K562 (cell line): ENCODE results near the gene HOXD9. TPM values are rescaled to one million over a fixed set of nuclear protein-coding genes. Genes with fewer than 3 reads are reported as not detected.

Source experiments
- ATF4 ChIP-seq: fragments of 450-650 bp; formaldehyde crosslinking; IDR thresholded peaks from 2 replicates; pipeline ENCODE4 v1.4.0; 2022; ENCODE audit warnings: mild to moderate bottlenecking, moderate library complexity
- IFI16 ChIP-seq: fragments of 250-450 bp; sonication (Bioruptor Pico); IDR thresholded peaks from 2 replicates; pipeline ENCODE4 v2.1.2; 2022; ENCODE audit warnings: mild to moderate bottlenecking, inconsistent platforms
- MAX ChIP-seq: sonication (generic); formaldehyde crosslinking; IDR thresholded peaks from 2 replicates; pipeline ENCODE4 v1.9.0; 2022; ENCODE audit warnings: mild to moderate bottlenecking, missing genetic modification reagents
- POLR3A ChIP-seq: IDR thresholded peaks from 2 replicates; pipeline ENCODE4 v1.6.1; 2011; ENCODE audit warnings: borderline replicate concordance, mild to moderate bottlenecking, moderate library complexity; ENCODE audit not compliant: insufficient read length, insufficient read depth; ENCODE audit errors: extremely low read depth
- ZFP91 ChIP-seq: sonication (generic); formaldehyde crosslinking; IDR thresholded peaks from 2 replicates; pipeline ENCODE4 v1.8.0; 2022; ENCODE audit warnings: mild to moderate bottlenecking, missing genetic modification reagents
- ZNF512 ChIP-seq: IDR thresholded peaks from 2 replicates; pipeline ENCODE4 v1.6.1; 2016; ENCODE audit warnings: missing genetic modification characterization, missing compliant biosample characterization
- ZNF586 ChIP-seq: fragments of 450-650 bp; formaldehyde crosslinking; conservative IDR thresholded peaks from 2 replicates; pipeline ENCODE4 v1.4.0; 2020; ENCODE audit warnings: mild to moderate bottlenecking, moderate library complexity
- polyA plus RNA-seq, 8 experiments: library from polyadenylated mRNA; depleted of rRNA in 4 of 8; stranded (reverse) in 5 of 8; unstranded in 3 of 8; fragments of >200 nt; fragmentation: Nextera tagmentation in 2 of 8; fragmentation: Illumina TruSeq in 1 of 8; extraction: Ambion mirVana in 2 of 8; extraction: Trizol in 1 of 8; gene quantifications; 2 replicates each; pipeline versions ENCODE4 v1.2.1 to v1.2.3, GENCODE V29; 2011 to 2014; ENCODE audit warnings: inconsistent platforms in 1 of 8, missing spikeins in 1 of 8
- total RNA-seq, 7 experiments: library from RNA; depleted of rRNA in 6 of 7; stranded (reverse); fragments of >200 nt in 6 of 7; fragmentation: Illumina TruSeq in 2 of 7; extraction: Trizol in 2 of 7; gene quantifications; 2 replicates each; pipeline versions ENCODE4 v1.2.1 to v1.2.3, GENCODE V29; 2011 to 2021; ENCODE audit warnings: low replicate concordance in 1 of 7
- TF ChIP-seq, protein P1 (sequence below), 2 experiments: fragments of 450-650 bp in 1 of 2; sonication (generic) in 1 of 2; formaldehyde crosslinking in 1 of 2; IDR thresholded peaks in 1 of 2; conservative IDR thresholded peaks in 1 of 2; 2 replicates each; pipeline versions ENCODE4 v1.6.1 to v1.8.1; 2016 to 2023; ENCODE audit warnings: mild to moderate bottlenecking in 2 of 2, moderate library complexity in 2 of 2, inconsistent platforms in 1 of 2, missing genetic modification reagents in 1 of 2

HOXD9 gene
- total and polyA plus RNA-seq, 9 of the 15 experiments (the other 6 are each of a cell fraction or from before 2014, with no cell fraction given) = not detected

DNA sequence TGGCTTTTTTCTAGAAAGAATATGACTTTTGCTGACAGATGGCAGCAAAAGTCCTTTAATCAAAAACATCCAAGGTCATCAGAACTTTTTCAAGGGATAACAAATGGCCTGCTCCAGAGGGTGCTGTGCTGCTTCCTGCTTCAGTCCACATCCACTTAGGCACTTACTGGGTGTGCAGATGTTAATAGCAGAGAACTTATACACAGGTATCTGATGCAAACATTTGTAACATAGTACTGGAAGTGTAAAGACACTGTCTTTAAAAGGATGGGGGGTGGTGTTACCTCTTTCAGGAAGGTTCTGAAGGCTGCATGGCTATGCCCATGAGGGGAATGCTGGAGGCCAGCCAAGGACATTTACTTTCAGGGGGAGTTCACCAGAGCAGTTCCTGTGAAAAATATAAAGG is 12.5 kb downstream of the HOXD9 start (continued):
- TF ChIP-seq ATF4 (CRISPR knock-in tag) = 0 out of 2 replicates have a peak, but pooled peaks have one; percentile 18
- TF ChIP-seq ZNF586 (CRISPR knock-in tag) = no peak
- TF ChIP-seq IFI16 (CRISPR knock-in tag) = no peak
- TF ChIP-seq POLR3A = no peak
- TF ChIP-seq MAX = no peak
- TF ChIP-seq ZFP91 (CRISPR knock-in tag) = no peak
- no peak for TF ChIP-seq ZNF512 (tag)
- TF ChIP-seq, protein P1, sequence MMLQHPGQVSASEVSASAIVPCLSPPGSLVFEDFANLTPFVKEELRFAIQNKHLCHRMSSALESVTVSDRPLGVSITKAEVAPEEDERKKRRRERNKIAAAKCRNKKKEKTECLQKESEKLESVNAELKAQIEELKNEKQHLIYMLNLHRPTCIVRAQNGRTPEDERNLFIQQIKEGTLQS (IDR thresholded peaks at IDR 0.05) = peak; percentile 17; the same call in 1 of the 2 replicates
- TF ChIP-seq, protein P1 (CRISPR knock-in tag; conservative IDR thresholded peaks at IDR 0.05) = no peak
